ENCODE data around the gene MT1HL1.

GRCh38 chr1:236963920-236964319, 40.3 kb downstream of the MT1HL1 start:
- TF ChIP-seq GATA2 (IDR thresholded peaks at IDR 0.05; ENCODE audit: low read depth, low read length) = no peak
- TF ChIP-seq GATA3 (IDR thresholded peaks at IDR 0.05; ENCODE audit: low read depth, low read length) = no peak

Data from SH-SY5Y (cell line).